ENCODE data around the gene CCNI2.

GRCh38 chr5:132737982-132738681, 9.1 kb upstream of the CCNI2 start:
- TF ChIP-seq CTCF (conservative IDR thresholded peaks at IDR 0.05 in 1 of 2, IDR thresholded peaks at IDR 0.05 in 1 of 2; ENCODE audit: low read depth in 1 of 2, low read length in 2 of 2) (no peak), EZH2 (IDR thresholded peaks at IDR 0.05; ENCODE audit: low read length, missing control alignments) (no peak)
